ENCODE data around the gene OGA. TPM values are rescaled to one million over a fixed set of nuclear protein-coding genes. Genes with fewer than 3 reads are reported as not detected.

Gene OGA
- polyA plus RNA-seq, 3 donors, result 6.9 to 104 (median 15.3) TPM

- H3K9ac ChIP-seq (ENCODE audit: insufficient read depth, low read length, poor library complexity, severe bottlenecking), result no peak overlapping the region
- no peak overlapping the region for H2AFZ ChIP-seq (ENCODE audit: insufficient read depth, low read depth, low read length, poor library complexity, severe bottlenecking)
- WGBS (ENCODE audit: insufficient coverage), result 89% methylated on average over 1 of the region's 2 CpGs
- H3K36me3 ChIP-seq (replicated peaks in 1 of 2; ENCODE audit: control insufficient read depth in 1 of 2, insufficient read depth in 2 of 2, low read length in 2 of 2), result peaks cover 6 to 30% of the 10 kb centered on the region in 2 donors
- H3K36me3 Mint-ChIP-seq, result peaks cover 31 to 43% of the 10 kb centered on the region in 2 donors
- no peaks in the 10 kb centered on the region for H3K27me3 ChIP-seq (ENCODE audit: control insufficient read depth in 2 of 2, insufficient read depth in 2 of 2, low read length in 2 of 2)
- no peaks in the 10 kb centered on the region for H3K9me3 ChIP-seq (replicated peaks in 1 of 2; ENCODE audit: control insufficient read depth in 1 of 2, insufficient read depth in 1 of 2, low read length in 2 of 2)
- H3K27ac ChIP-seq (ENCODE audit: low read depth in 1 of 2, low read length in 2 of 2), result no peak overlapping the region
- H3K4me3 Mint-ChIP-seq, result no peak overlapping the region
- H3K9me3 Mint-ChIP-seq, result peaks cover 5 to 12% (median 9%) of the 10 kb centered on the region in 7 donors
- intact Hi-C loops (cut with micrococcal nuclease), result no loop called here
- no peak overlapping the region for H3K4me3 ChIP-seq (replicated peaks in 1 of 3; ENCODE audit: low read depth in 2 of 3, low read length in 3 of 3)
- H3K27me3 Mint-ChIP-seq (ENCODE audit: low read depth in 3 of 3), result peaks cover 0 to 2% (median 0%) of the 10 kb centered on the region in 3 donors
- H4K20me1 ChIP-seq (ENCODE audit: insufficient read depth, low read length), result peaks cover 35% of the 10 kb centered on the region
- H3K79me2 ChIP-seq (ENCODE audit: insufficient read depth, low read length), result no peaks in the 10 kb centered on the region
- H3K27ac Mint-ChIP-seq, result peak overlapping the region in 1 of 7 donors; percentile 85
- TF ChIP-seq CTCF (IDR thresholded peaks at IDR 0.05), result no peak
- no peak overlapping the region for H3K4me2 ChIP-seq (replicated peaks; ENCODE audit: extremely low read depth, low read length, poor library complexity, severe bottlenecking)
- no peaks in the 10 kb centered on the region for H3K4me1 ChIP-seq (ENCODE audit: control insufficient read depth in 1 of 2, insufficient read depth in 2 of 2, low read length in 2 of 2)
- peaks cover 2% of the 10 kb centered on the region for H3K4me1 Mint-ChIP-seq
- DNase-seq, result no peak
These were observed 41.3 kb upstream of the OGA start for GRCh38 chr10:101859530-101859929.

GRCh38 chr10:101858723-101859500 is 40.7 kb upstream of the OGA start:
- Mint-ChIP-seq H3K36me3 (peaks cover 28 to 40% of the 10 kb centered on the region in 2 donors), H3K4me3 (no peak overlapping the region), H3K27ac (peak overlapping the region in 3 of 7 donors; percentile 15 to 85 (median 16)), H3K27me3 (ENCODE audit: low read depth in 3 of 3) (peaks cover 0 to 2% (median 0%) of the 10 kb centered on the region in 3 donors), H3K9me3 (peaks cover 5 to 12% (median 9%) of the 10 kb centered on the region in 7 donors), H3K4me1 (peaks cover 2% of the 10 kb centered on the region)
- DNase-seq, result no peak
- Histone ChIP-seq H3K36me3 (replicated peaks in 1 of 2; ENCODE audit: control insufficient read depth in 1 of 2, insufficient read depth in 2 of 2, low read length in 2 of 2) (peaks cover 6 to 30% of the 10 kb centered on the region in 2 donors), H2AFZ (ENCODE audit: insufficient read depth, low read depth, low read length, poor library complexity, severe bottlenecking) (no peak overlapping the region), H4K20me1 (ENCODE audit: insufficient read depth, low read length) (peaks cover 40% of the 10 kb centered on the region), H3K79me2 (ENCODE audit: insufficient read depth, low read length) (no peaks in the 10 kb centered on the region), H3K9me3 (replicated peaks in 1 of 2; ENCODE audit: control insufficient read depth in 1 of 2, insufficient read depth in 1 of 2, low read length in 2 of 2) (no peaks in the 10 kb centered on the region), H3K9ac (ENCODE audit: insufficient read depth, low read length, poor library complexity, severe bottlenecking) (no peak overlapping the region), H3K4me1 (ENCODE audit: control insufficient read depth in 1 of 2, insufficient read depth in 2 of 2, low read length in 2 of 2) (no peaks in the 10 kb centered on the region), H3K27me3 (ENCODE audit: control insufficient read depth in 2 of 2, insufficient read depth in 2 of 2, low read length in 2 of 2) (no peaks in the 10 kb centered on the region), H3K27ac (ENCODE audit: low read depth in 1 of 2, low read length in 2 of 2) (no peak overlapping the region), H3K4me2 (replicated peaks; ENCODE audit: extremely low read depth, low read length, poor library complexity, severe bottlenecking) (no peak overlapping the region), H3K4me3 (replicated peaks in 1 of 3; ENCODE audit: low read depth in 2 of 3, low read length in 3 of 3) (no peak overlapping the region)
- intact Hi-C loops (cut with micrococcal nuclease), result no loop called here
- WGBS (ENCODE audit: insufficient coverage), result no CpG with 5 or more reads among the region's 3 CpGs
- TF ChIP-seq CTCF (IDR thresholded peaks at IDR 0.05), result no peak

Data from CD14-positive monocyte (primary cell).